Glomerular visceral epithelial cell (primary cell): ENCODE data around the gene GNAO1.
A peak's percentile ranks its signal among the peaks of the same experiment; 100 is the strongest.

ENCODE experiments used
- DNase-seq: peaks from one replicate; pipeline ENCODE4 v3.0.0-alpha.2; 2016; ENCODE audit errors: extremely low spot score

Gene GNAO1

DNA sequence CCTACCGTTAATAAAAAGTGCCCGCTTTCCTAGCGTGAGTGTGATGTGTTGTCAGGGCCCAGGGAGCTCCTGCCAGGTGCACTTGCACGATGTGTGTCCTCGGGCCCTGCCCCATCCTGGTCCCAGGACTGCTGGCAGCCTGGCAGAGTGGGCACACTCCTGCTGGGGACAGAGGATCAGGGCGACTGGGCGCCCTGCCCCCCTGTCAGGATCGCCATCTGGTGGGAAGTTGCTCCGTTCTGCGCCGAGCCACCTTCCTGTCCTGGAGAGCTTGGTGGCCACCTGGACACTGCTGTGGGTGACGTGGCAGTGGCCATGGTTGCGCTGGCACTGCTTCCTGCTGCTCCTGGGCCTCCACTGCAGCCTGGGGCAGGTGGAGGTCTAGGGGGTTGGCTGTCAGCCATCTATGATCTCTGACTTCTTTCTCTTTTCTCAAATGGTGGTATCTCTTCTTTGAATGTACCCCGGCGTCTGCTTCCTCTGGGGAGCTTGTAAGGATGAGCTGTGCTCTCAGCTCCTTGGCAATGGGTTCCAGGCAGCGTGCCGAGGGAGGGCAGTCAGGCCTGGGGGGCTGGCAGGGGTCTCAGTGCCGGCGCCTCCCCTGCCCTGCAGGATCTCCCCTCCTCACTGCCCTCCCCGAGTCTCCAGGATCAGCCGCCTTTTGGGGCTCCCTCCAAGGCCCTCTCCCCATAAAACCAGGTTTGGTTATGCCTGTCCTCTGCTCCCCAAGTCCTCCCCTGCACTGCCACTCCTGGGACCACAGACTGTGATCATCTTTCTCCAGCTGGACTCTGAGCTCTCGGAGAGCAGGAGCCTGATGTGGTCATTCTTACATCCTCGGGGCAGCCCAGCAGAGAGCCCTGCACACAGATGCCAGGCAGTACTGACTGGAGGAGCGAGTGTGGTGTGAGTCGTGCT is 157.1 kb downstream of the GNAO1 start:
- DNase-seq: peak; percentile 11

DNA sequence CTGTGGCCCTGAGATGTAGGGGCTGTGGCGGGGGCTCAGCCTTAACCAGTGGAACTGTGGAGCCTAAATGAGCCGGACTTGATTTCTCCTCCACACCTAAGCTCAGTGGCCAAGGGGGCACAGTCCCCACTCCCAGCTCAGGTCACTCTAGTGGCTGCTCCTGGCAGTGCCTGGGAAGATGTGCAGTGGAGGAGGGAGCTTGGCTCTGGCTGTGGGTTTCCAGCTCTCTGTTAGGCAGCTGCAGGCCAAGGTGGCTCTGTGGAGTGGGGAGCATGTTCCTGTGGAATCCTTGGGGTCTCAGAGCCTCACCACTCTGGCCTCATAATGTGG is 157.8 kb downstream of the GNAO1 start:
- no peak for DNase-seq

DNA sequence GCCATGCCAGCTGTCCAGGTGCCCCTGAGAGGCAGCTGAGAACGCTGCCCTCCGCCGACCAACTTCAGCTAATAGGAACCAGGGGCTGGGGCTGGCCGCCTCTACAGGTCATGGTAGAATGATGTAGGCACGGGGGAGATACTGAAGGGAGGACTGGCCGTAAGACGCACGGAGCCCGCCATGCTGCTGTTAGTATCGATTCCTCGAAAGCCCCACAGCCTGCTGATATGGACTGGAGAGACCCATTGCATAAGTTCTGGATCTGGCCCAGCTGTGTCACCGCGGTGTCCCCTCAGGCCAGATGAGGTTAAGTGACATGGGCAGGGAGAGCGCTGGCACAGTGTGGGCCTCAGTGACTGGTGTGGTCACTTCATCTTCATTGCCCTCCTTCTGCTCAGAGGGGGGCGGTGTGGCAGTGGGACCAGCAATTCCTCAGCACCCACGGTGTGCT is 158.4 kb downstream of the GNAO1 start:
- DNase-seq: no peak

DNA sequence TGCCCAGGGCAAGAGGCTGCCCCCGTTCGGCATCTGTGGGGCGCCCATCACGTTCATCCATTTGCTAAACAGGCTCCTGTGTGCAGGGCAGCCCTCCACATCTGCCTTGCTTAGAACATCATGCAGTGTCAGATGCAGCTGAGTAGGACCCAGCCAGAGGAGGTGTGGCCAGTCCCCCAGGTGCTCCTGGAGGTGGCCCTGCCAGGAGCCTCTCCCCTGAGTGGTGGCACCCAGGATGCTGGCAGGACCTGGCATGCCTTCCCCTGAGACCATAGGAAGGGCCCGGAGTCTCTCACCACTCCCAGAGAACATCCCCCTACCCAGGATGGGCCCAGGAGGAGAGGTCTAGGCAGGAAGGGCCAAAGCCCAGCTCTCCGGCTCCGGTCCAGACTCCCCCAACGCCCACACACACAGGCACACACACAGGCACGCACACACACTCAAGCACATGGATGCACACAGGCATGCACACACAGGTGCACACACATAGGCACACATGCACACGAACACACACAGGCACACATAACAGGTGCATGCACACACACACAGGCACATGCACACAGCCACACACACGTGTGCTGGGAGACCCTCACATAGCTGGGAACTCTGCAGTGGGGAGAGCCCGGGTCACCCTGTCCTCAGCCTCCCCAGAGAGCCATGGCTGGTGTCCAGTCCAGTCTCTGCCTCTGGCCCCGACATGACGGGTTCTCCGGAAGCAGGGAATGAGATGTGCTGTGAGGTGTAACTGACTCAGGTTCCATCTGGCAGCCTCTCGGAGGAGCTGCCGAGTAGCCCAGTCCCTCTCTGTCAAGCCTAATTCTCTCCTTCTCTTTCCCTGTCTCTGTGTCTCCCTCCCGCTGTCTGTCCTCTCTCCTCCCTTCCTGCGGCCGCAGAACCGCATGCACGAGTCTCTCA is 159.5 kb downstream of the GNAO1 start:
- no peak for DNase-seq

DNA sequence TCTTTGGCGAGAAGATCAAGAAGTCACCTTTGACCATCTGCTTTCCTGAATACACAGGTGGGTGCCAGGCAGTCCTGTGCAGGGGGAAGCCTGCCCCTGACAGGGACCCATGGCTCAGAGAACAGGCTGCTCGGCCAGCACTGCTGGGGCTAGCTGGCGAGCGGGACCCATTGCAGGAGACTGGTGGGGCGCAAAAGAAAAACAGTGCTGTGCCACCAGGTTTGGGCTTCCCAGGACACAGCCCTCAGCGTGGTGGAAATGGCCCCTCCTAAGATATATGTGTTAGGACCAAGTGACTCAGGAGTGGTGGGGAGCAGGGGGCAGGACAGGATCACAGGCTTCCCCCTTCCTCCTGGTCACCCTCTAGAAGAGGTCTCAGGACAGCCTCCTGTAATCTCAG is 160.2 kb downstream of the GNAO1 start:
- DNase-seq: no peak

DNA sequence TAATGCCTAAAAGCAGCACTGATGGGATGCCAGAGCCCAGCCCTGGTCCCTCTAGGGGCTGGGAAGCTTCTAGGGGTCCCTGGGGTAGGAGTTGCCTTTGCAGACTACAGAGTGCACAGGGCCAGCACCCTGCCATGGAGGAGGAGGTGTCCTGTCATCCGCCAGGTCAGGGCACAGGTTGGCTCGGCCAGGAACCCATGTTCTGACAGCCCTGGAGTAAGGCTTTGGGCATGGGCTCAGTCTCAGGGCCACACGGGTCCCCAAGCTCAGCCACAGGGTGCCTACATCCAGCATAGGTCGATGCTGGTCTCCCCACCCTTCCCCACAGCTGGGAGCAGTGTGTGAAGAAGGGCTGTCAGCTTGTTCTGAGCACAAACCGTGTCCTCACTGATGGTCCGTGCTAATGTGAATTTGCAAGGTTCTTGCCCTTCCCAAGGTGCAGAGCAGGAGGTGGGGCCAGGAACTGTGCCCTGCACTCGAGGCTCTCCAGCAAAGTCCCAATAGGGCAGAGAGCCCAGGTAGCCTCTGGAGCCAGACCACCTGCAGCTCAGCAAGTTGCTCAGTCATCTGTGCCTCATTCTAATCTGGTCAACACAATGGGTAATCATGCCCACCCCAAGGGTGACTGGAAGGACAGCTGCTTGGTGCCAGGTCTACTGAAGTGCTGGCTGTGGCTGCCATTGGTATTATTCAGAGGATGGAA is 161.2 kb downstream of the GNAO1 start:
- DNase-seq: no peak

DNA sequence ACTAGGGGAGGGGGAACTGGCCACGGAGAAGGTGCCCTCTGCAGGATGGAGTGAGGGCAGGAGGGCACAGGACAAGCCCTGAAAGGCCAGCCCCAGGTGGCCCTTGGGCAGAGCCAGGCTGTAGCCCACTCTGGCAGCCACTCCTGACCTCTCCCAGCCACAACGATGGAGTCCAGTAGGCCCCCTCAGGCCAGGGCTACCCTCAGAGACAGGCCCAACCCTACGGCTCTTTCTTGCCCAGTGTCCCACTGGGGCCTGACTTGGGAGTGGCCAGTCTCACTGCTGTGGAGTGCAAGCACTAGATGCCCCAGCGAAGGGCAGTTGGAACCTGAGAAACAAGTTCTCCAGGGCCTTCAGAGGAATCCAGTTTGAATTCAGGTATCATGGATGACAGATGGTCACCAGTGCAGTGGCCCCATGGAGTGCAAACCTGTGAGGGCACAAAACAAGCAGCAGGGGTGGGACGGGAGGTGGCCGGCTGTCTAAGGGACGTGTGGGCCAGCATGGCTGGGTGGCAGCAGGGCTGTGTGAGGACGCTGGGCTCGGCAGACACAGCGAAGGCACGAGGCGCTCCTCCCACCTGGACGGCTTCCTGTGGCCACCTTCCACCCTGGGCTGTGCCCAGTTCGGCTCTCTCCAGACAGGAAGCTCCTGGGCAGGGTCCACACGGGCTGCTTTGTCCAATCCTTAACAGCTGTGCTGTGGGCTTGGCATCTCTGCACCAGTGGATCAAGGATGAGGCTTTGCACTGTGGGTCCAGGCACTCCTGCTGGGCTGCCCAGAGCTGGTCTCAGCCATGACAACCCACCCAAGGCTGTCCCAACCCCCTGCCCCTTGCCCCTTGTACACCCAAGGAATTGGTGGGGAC is 162.0 kb downstream of the GNAO1 start:
- DNase-seq: no peak

DNA sequence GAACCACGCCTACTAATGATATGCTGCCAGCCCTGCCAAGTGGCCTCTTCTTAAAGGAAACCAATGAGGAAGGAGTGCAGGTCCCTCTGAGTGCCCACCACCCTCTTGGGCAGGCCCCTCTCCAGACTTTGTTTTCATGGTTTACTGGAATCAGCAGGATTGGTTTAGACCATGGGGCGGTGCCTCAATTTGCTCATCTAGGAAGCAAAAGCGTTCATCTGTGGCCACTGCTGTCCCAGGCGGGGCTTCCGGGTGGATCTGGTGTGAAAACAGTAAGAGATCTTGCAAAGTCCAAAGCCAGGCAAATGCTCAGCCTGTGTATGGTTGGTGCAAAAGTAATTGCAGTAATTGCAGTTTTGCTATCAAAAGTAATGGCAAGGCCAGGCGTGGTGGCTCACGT is 162.7 kb downstream of the GNAO1 start:
- DNase-seq: no peak

DNA sequence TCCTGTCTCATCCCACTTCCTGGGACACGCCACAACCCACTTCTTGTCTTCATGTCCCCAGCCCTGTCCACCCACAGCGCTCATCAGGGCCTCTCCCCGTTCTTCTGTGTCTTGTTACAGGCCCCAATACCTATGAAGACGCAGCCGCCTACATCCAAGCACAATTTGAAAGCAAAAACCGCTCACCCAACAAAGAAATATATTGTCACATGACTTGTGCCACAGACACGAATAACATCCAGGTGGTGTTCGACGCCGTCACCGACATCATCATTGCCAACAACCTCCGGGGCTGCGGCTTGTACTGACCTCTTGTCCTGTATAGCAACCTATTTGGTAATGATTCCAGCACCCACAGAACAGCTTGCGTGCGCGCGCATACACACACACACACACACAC is 163.5 kb downstream of the GNAO1 start:
- DNase-seq: no peak

DNA sequence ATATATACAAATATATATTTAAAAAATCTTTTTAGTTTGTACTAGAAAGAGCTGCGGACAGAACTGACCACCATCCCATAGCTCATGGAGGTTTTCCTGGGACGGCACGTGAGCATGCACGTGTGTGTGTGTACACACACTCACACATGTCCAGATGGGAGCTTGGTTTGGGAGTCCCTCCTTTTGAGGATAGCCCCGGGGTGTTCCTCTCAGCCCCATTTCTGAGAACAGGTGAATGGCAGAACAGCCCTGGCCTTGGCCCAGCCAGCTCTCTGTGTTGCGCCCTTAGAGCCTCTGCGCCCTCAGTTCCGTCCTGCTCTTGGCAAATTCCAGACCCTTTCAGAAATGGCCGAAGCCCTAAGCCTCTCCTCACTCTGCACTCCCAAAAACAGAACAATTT is 163.9 kb downstream of the GNAO1 start:
- DNase-seq: no peak

DNA sequence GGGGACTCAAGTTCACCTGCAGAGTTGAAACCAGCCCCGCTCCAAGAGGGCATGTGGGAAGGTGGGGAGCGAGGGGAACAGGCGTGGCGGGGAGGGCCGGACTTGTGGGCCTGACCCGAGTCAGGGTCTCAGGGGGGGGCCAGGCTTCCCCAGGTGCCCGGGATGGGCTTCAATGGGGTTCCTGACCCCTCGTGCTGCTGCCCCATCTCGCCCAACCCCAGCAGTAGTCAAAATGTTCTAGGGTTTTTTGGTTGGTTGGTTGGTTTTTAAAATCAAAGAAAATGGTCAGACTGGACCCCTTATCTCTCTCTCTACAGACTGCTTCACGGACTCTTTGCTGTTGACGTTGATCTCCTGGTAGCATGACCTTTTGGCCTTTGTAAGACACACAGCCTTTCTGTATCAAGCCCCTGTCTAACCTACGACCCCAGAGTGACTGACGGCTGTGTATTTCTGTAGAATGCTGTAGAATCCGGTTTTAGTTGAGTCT is 164.5 kb downstream of the GNAO1 start:
- no peak for DNase-seq

DNA sequence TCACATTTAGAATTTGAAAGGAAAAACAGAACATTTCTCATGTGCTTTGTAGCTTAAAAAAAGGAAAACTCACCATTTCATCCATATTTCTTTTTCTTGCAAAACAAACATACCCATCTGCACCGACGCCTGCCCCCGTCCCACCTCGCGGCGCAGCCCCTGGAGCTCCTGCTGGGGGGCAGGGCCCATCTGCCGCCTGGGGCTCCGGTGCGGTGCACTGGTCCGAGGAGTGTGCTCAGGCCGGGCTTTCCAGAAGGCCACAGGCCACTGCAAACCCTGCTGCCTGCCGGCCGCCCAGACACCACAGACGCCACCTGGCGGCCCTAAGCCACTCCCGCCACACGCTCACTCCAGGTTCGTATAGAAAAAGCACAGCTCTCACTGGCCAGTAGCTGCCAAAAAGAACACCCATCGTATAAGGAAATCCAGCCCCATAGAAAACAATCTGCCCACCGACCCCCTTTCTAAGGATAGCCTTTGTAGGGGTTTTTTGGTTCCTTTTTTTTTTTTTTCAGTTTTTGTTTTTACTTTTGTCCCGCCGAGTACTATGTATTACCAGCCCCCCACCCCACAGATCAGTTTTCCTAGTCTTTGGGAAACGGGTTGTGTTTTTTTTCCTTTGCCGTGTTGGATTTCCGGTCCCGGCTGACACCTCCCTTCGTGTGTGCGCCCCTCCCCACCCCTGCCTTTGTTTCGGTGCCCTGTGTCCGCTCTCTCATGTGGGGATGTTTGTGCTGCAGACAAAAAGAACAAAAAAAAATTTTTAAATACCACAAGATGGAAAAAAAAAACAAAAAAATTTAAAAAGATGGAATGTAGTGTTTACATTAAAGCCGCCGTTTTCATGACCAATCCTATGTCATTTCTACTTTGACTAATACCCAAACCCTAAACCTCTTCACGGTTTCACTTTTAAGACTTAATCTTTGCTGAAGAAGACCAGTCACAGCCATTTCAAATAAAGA is 165.3 kb downstream of the GNAO1 start:
- peak; percentile 85 for DNase-seq

DNA sequence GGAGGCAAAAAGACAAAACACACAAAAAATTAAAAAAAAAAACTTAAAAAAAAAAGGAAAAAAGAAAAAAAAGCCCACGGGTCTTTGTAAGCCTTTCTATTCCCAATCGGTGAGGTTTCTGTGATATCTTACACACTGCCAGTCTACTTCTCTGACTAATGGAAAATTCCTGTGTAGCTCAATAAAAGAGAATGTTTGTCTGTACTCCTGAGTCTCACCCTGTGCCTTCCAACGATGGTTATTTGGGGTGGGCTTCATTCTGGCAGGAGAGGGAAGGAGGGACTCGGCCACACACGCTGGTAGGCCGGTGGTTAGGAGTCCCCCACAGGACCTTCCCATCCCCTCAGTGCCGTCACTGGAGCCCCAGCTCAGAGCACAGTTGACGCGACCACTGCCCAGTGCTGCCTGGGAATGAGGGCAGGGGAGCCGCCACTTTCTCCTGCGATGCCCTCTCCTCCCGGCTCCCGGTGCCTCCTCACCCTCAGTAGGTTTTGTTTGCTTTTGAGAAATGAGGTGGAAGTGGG is 166.0 kb downstream of the GNAO1 start:
- peak; percentile 11 for DNase-seq

DNA sequence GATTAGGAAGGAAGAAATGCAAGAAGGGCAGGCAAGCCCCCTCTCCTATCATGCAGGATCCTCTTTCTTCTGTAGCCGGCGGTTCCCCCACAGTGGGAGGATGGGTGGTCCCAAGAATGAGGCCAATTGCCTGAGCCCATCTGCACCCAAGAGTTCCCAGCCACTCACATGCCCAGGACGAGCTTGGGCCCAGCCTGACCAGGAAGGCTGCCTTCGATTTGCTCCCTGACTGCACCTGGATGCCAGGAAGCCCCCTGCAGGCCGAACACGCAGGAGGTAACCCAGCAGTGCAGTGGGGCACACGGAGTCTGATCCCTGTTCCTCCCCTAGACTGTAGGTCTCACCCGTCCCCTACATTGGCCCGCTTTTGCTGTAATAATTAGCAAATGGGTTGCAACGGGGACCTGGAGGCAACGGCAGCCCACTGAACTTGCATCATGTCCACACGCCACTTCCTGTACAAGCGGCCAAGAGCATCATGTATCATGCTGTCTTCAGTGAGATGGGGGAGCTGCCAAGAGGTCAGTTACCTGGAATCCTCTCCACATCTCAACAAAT is 166.6 kb downstream of the GNAO1 start:
- DNase-seq: no peak

DNA sequence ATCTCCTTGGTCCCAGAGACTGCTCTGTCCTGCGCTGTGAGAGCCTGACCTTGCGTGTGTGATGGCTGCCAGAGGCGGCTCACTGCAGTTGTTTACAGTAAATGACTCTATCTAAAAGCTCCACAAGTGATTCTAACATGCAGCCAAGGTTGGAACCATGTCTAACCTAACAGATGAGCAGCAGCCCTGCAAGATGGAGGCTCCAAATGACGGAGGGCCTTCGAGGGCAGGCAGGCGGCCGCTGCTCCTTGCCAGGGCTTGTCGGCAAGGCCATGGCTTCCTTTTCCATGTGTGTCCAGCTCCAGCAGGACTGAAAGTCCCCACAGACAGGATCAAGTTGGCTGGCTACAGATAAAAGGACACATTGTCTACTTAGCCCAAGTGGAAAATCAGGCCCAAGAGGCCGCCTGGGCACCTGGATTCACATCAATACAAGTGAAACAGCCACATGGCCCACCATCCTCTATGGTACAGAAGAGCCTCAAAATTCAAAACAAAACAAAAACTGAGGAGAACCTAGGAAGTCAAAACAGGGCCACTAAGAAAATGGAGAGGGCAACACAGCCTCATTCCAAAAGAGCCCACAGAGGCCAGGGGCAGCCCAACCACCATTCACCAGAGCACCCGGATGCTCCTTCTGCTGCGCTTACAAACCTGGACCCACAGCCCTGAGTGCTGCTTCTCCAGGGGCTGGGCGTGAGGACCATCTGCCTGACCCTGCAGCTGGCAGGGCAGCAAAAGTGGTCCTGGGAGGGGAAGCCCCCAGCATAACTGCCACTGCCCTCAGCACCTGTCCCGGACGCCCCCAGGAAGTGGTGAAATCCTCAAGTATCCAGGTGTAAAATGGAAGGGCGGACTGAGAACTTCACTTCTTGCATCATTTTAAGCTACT is 169.1 kb downstream of the GNAO1 start:
- DNase-seq: no peak

DNA sequence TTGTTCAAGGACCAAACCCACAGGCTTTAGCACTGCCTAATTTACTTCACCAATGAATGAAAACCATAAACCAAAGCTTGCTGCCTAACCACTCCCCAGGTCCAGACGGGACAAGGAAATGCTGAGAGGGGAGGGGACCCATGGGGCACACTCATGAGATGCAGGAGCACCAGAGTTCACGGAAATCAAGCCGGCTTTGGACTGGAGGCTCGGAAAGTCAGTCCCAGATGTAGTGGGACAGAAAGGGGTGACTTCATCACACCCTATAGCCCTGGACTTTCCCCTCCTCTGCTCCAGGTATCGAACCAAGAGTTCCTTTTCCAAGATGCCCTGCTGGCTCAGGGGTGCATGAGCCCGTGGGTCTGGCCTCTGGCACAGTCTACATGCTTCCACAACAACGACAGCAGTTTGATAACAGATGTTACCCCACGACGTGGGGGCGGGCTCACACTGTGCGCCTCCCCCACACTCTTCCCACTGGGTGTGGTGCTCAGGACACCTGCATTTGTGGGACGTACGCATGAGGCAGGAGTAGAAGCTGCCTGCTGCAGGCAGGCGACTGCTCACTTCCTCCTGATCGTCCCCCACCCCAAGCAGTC is 170.9 kb downstream of the GNAO1 start:
- no peak for DNase-seq

DNA sequence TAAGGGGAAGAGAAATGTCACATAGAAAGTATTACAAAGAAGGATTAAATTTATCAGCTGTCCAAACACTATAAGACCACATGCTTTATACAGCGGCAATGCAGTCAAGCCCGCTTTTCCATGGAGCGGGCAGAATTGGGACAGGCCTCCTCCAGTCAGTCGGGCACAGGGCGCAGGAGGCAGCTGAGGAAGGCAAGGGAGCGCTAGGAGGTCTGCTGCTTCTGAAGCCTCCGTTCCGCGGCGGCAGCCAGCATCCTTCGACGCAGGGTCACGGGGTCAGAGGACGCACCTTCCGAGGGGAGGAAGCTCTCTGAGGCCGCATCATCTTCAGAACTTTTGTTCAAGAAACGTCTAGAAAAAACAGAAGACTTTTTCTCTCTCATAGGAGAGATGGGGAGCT is 171.4 kb downstream of the GNAO1 start:
- DNase-seq: no peak

DNA sequence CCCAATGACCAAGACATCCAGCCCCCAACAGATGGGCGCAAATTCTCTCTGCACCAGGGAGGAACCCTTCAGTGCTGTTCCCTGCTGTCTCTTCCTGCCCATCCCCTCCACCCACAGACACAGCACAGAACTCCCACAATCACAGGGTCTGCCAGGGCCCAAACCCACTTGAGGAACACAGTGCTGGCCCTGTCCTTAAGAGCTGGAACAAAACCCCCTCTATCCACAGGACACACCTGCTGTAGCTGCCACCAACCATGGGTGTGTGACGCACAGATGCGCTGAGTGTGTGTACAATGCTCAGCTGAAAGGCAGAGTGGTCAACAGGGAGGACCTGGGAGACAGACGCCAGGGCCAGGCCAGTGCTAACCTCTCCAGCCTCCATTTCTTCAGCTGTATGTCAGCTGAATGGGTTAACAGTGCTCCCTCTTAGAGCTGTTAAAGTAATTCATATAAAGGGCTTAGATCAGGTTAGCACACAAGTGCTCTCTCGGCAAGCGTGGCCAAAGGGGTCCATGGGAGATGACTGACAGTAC is 172.0 kb downstream of the GNAO1 start:
- DNase-seq: no peak
